GM13977 (cell line): ENCODE measurements around the gene CALN1.

ENCODE experiments used
- DNase-seq: peaks from one replicate; pipeline ENCODE4 v3.0.0; 2012; ENCODE audit warnings: low spot score
- CTCF ChIP-seq: IDR thresholded peaks from 2 replicates; pipeline ENCODE4 v1.5.1; 2012; ENCODE audit warnings: mild to moderate bottlenecking, control low read depth; ENCODE audit not compliant: insufficient read depth; ENCODE audit errors: extremely low read depth, missing control alignments
- in situ Hi-C: fragments of 300-500 bp; cut with MboI; formaldehyde crosslinking; loops from one replicate; pipeline ENCODE4 v1.12.0; 2022; ENCODE audit warnings: low sequenced_read_pairs, low pct_unique_long_range_greater_than_20kb, mixed read lengths, inconsistent platforms; ENCODE audit not compliant: unreplicated experiment

CALN1 gene

GRCh38 chr7:71857338-71857737 lies 554.8 kb downstream of the CALN1 start:
- no peak for DNase-seq
- no peak for TF ChIP-seq CTCF
- in situ Hi-C loops = no loop called here

DNA sequence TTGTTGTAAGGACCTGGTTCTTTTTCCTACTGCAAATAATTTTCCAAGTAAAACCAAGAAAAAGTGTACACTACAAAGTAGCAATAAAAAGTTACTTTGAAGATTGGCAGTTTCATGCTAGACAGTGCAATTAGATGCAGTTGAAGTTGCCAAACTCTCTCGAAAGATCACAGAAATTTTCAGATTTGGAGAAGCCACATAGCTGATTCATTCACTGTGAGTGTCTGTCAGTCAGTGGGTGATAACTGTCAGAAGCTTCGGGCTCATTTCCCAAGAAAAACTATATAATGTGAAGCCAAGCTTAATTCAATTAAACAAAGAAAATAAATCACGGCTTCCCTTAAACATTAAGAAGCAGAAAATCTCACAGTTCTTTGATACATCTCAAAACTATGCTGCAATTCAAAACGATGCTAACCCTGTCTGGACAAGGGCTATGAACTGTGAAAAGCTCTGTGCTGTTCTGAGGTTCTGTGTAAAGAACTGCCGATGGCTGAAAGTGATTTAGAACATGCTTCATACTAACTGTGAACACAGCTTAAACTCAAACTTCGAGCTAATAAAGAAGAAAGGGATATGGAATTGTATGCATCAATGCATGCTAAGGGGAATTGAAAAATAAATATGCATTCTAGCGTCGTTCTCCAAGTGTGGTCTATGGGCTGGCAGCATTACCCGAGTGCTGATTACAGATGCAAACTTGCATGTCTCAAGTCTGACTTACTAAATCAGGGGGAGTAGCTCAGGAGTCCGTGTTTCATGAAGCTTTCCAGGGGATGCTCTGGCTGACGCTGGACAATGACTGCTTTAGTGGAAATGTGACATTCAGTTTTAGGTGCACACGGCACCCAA lies 557.4 kb downstream of the CALN1 start:
- in situ Hi-C loops = no loop called here
- no peak for DNase-seq
- TF ChIP-seq CTCF = no peak

- no peak for TF ChIP-seq CTCF
- DNase-seq = no peak
- in situ Hi-C loops = no loop called here
Observed at GRCh38 chr7:71851776-71852498, 560.2 kb downstream of the CALN1 start.

GRCh38 chr7:71846160-71846559 lies 566.0 kb downstream of the CALN1 start:
- in situ Hi-C loops = no loop called here
- no peak for TF ChIP-seq CTCF
- DNase-seq = no peak

DNA sequence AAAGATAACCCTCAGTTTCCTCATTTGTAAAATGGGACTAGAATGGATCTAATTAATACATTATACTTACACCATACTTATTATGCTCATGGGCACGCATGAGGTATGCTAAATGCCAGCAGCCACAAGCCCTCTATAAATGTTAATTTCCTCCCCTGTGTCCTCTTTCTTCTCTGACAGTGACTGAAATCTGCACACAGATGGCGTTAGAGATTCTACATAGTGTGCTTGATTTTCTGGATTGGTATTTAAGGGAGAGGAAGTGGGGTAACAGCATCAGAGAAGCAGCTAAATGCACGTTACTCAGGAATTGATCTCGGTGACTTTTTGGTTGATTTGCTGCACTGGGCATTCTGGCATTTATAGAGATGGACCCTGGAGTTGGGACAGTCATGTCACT lies 568.5 kb downstream of the CALN1 start:
- no peak for TF ChIP-seq CTCF
- in situ Hi-C loops = no loop called here
- DNase-seq = no peak

DNA sequence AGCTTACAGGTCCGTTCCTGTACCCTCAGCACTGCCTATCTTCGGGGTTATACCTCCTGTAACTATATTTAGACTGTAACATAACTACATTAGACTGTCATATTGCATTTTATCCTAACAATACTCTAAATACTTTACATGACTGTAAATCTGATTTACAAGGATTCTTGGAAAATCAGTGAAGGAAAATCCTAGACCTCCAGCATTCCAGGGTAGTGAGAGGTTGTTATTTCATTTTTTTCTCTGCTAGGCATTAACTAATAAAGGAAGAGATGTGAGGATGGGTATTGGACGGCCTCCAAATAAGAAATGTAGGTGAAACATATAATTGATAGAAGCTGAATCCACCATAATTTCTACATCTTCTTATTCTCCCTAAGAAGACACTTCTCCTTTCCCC lies 569.4 kb downstream of the CALN1 start:
- no peak for DNase-seq
- no peak for TF ChIP-seq CTCF
- in situ Hi-C loops = no loop called here
